Mesenchymal stem cell (in vitro differentiated cells and primary cell): ENCODE data around the gene ACAA1.
"Not testable (repeated sequence)": the region's sequence is repeated elsewhere in the genome, so short reads cannot be mapped to it uniquely, and the experiment has no call there.

Experiments
- DNase-seq: peaks from one replicate; pipeline ENCODE4 v3.0.0-alpha.2; 2013
- H2AFZ ChIP-seq: one replicate; pipeline ENCODE4 v1.6.1; 2013; ENCODE audit warnings: low read depth, mild to moderate bottlenecking, control low read depth, inconsistent platforms, low read length, moderate library complexity
- H2AK5ac ChIP-seq: 2 replicates; pipeline ENCODE4 v1.6.1; 2013; ENCODE audit warnings: low read length, moderate library complexity, mild to moderate bottlenecking, inconsistent platforms; ENCODE audit not compliant: severe bottlenecking
- H2BK120ac ChIP-seq: one replicate; pipeline ENCODE4 v1.6.1; 2013; ENCODE audit warnings: low read depth, mild to moderate bottlenecking, inconsistent platforms, low read length, moderate library complexity
- H2BK12ac ChIP-seq, 2 experiments: one replicate each; pipeline ENCODE4 v1.6.1; 2013; ENCODE audit warnings: inconsistent platforms in 2 of 2, low read length in 2 of 2, mild to moderate bottlenecking in 2 of 2, moderate library complexity in 2 of 2, control low read depth in 1 of 2
- H2BK15ac ChIP-seq: one replicate; pipeline ENCODE4 v1.6.1; 2013; ENCODE audit warnings: mild to moderate bottlenecking, low read depth, inconsistent platforms; ENCODE audit not compliant: poor library complexity, severe bottlenecking
- H2BK5ac ChIP-seq: 2 replicates; pipeline ENCODE4 v1.6.1; 2013; ENCODE audit warnings: low read depth, mild to moderate bottlenecking, low read length, control low read depth, inconsistent platforms; ENCODE audit not compliant: poor library complexity, severe bottlenecking
- H3K14ac ChIP-seq, 2 experiments: one replicate each; pipeline ENCODE4 v1.6.1; 2013; ENCODE audit warnings: inconsistent platforms in 2 of 2, low read length in 2 of 2, control low read depth in 1 of 2, mild to moderate bottlenecking in 1 of 2, moderate library complexity in 1 of 2
- H3K18ac ChIP-seq, 2 experiments: one replicate each; pipeline ENCODE4 v1.6.1; 2013; ENCODE audit warnings: inconsistent platforms in 2 of 2, low read length in 2 of 2, control low read depth in 1 of 2, low read depth in 1 of 2, mild to moderate bottlenecking in 1 of 2
- H3K23ac ChIP-seq, 2 experiments: one replicate each; pipeline ENCODE4 v1.6.1; 2013; ENCODE audit warnings: inconsistent platforms in 2 of 2, low read length in 2 of 2, mild to moderate bottlenecking in 2 of 2, moderate library complexity in 2 of 2, control low read depth in 1 of 2
- H3K27ac ChIP-seq: 2 replicates; pipeline ENCODE4 v1.5.1; 2013; ENCODE audit warnings: mild to moderate bottlenecking, moderate library complexity, low read length, control low read depth, inconsistent platforms; ENCODE audit not compliant: poor library complexity, severe bottlenecking
- H3K27me3 ChIP-seq, 2 experiments: 2 replicates each; pipeline versions ENCODE4 v1.6.1 to v1.7.0; 2013; ENCODE audit warnings: low read length in 2 of 2, mild to moderate bottlenecking in 2 of 2, moderate library complexity in 2 of 2, control low read depth in 1 of 2, inconsistent platforms in 1 of 2; ENCODE audit not compliant: control insufficient read depth in 1 of 2, insufficient read depth in 1 of 2
- H3K36me3 ChIP-seq, 2 experiments: 2 replicates each; pipeline versions ENCODE4 v1.6.1 to v1.7.0; 2013; ENCODE audit warnings: low read length in 2 of 2, control low read depth in 1 of 2, inconsistent platforms in 1 of 2, low read depth in 1 of 2, mild to moderate bottlenecking in 1 of 2; ENCODE audit not compliant: insufficient read depth in 2 of 2, control insufficient read depth in 1 of 2
- H3K4ac ChIP-seq, 2 experiments: one replicate each; pipeline ENCODE4 v1.6.1; 2013; ENCODE audit warnings: inconsistent platforms in 2 of 2, low read length in 2 of 2, mild to moderate bottlenecking in 2 of 2, moderate library complexity in 2 of 2, control low read depth in 1 of 2, low read depth in 1 of 2
- H3K4me1 ChIP-seq: 2 replicates; pipeline ENCODE4 v1.6.1; 2013; ENCODE audit warnings: low read depth, low read length, control low read depth; ENCODE audit not compliant: control insufficient read depth, insufficient read depth
- H3K4me2 ChIP-seq: 2 replicates; pipeline ENCODE4 v1.6.1; 2013; ENCODE audit warnings: low read length, mild to moderate bottlenecking, inconsistent platforms; ENCODE audit not compliant: poor library complexity, severe bottlenecking
- H3K4me3 ChIP-seq, 2 experiments: 2 replicates each; pipeline versions ENCODE4 v1.5.1 to v1.7.0; 2013; ENCODE audit warnings: low read length in 2 of 2, mild to moderate bottlenecking in 2 of 2, control low read depth in 1 of 2, low read depth in 1 of 2; ENCODE audit not compliant: insufficient read depth in 1 of 2
- H3K79me1 ChIP-seq: replicated peaks from 2 replicates; pipeline ENCODE4 v1.6.1; 2013; ENCODE audit warnings: mild to moderate bottlenecking, control low read depth, low read length, inconsistent platforms; ENCODE audit not compliant: poor library complexity, severe bottlenecking
- H3K9ac ChIP-seq: 2 replicates; pipeline ENCODE4 v1.7.0; 2013; ENCODE audit warnings: mild to moderate bottlenecking, low read length, moderate library complexity
- H3K9me3 ChIP-seq: 2 replicates; pipeline ENCODE4 v1.7.0; 2013; ENCODE audit warnings: mild to moderate bottlenecking, low read length; ENCODE audit not compliant: control insufficient read depth
- H4K8ac ChIP-seq: one replicate; pipeline ENCODE4 v1.6.1; 2013; ENCODE audit warnings: inconsistent platforms, mild to moderate bottlenecking, low read length, moderate library complexity
- H4K91ac ChIP-seq: one replicate; pipeline ENCODE4 v1.6.1; 2013; ENCODE audit warnings: mild to moderate bottlenecking, low read length, inconsistent platforms
- WGBS: methylation state at CpG from one replicate; pipeline ENCODE4 v1.1.7; 2013; ENCODE audit warnings: mixed read lengths; 5-methylcytosine and 5-hydroxymethylcytosine counted together

ACAA1 gene

DNA sequence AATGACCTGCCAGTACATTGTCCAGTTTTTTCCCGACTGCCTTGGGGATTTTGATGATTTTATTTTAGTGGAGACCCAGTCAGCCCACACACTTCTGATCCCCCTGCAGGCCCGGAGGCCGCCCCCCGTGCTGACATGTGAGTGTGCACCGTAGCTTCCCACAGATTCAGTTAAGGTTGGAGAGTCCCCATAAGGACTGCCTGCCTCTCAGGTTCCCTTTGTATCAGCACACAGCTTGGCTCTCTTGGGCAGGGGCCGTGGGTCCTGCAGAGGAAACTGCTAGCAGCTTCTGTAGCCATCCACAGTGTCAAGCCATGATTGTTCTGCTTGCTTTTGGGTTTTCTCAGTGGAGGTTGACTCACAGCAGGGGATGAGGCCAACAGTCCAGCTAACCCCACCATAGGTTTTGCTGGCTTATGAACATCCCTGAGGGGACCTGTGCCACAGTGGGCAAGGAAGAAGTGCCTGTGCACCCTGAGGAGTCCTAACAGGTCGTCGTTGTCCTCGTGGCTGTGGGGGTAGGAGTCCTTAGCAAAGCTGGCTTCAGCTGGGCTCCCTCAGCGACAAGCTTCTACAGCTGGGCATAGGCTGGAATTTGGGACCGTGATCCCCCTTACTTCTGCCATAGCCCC is 51.5 kb downstream of the ACAA1 start:
- Histone ChIP-seq H2BK5ac (no peak overlapping the region), H3K4me3 (no peak overlapping the region), H3K23ac (no peak overlapping the region), H2BK15ac (no peak overlapping the region), H3K27ac (no peak overlapping the region), H3K14ac (no peak overlapping the region), H3K79me1 (no peaks in the 10 kb centered on the region), H2BK120ac (no peak overlapping the region), H2AFZ (no peak overlapping the region), H4K8ac (no peak overlapping the region), H2BK12ac (no peak overlapping the region), H3K9ac (no peak overlapping the region), H4K91ac (no peak overlapping the region), H3K4me1 (no peaks in the 10 kb centered on the region), H3K27me3 (peaks cover 0 to 4% of the 10 kb centered on the region in 2 experiments), H3K9me3 (peaks cover 6% of the 10 kb centered on the region), H3K4me2 (no peak overlapping the region), H3K4ac (no peak overlapping the region), H3K18ac (no peak overlapping the region), H2AK5ac (no peak overlapping the region), H3K36me3 (no peaks in the 10 kb centered on the region)
- DNase-seq, result no peak
- 91% methylated on average over 11 of the region's 11 CpGs for WGBS

DNA sequence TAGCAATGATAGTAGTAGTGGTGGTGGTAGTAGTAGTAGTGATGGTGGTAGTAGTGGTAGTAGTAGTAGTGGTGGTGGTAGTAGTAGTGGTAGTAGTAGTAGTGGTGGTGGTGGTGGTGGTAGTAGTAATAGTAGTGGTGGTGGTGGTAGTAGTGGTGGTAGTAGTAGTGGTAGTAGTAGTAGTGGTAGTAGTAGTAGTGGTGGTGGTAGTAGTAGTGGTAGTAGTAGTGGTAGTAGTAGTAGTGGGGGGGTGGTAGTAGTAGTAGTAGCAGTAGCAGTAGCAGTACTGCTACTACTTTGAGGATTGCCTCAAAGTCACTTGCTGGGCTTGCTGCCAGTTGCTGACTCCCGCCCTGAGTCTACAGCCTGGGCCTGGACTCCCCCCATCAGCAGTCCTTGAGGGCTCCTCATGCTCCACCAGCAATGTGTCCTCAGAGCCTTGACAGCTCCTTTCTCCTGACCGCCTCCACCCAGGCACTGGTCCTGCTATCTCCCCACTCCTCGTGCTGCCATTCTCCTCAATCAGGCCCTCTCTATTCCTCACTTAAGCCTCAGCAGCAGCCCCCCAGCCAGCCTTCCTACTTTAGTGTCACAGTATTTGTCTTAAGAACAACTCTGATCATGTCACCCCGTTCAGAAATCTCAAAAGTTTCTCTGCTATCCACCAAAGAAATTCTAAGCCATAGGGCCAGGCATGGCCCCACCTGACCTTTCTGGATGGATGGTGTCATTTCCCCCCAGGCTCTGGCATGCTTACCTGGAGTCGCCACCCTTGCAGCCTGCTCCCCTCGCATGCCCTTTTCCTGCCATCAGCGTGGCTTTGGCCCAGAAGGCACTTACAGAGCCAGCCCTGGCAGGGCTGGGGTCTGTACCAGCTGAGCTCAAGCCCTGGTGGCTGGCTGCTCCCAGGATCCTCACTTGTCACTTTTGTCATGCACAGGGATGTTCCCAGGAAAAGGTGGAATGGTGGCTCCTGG is 52.3 kb downstream of the ACAA1 start:
- peak; percentile 33 for DNase-seq
- no peak overlapping the region for H3K23ac ChIP-seq
- peaks cover 0 to 4% of the 10 kb centered on the region in 2 experiments for H3K27me3 ChIP-seq
- no peak overlapping the region for H2AFZ ChIP-seq
- no peak overlapping the region for H3K18ac ChIP-seq
- no peak overlapping the region for H2BK120ac ChIP-seq
- H4K8ac ChIP-seq, result no peak overlapping the region
- no peak overlapping the region for H3K9ac ChIP-seq
- no peaks in the 10 kb centered on the region for H3K79me1 ChIP-seq
- H3K27ac ChIP-seq, result no peak overlapping the region
- no peak overlapping the region for H2BK5ac ChIP-seq
- H3K4me1 ChIP-seq, result no peaks in the 10 kb centered on the region
- H3K4ac ChIP-seq, result no peak overlapping the region
- no peak overlapping the region for H4K91ac ChIP-seq
- H2BK12ac ChIP-seq, result no peak overlapping the region
- WGBS, result 92% methylated on average over 7 of the region's 7 CpGs
- peak overlapping the region in 1 of 2 experiments; percentile 9 for H3K4me3 ChIP-seq
- H3K4me2 ChIP-seq, result no peak overlapping the region
- H3K36me3 ChIP-seq, result no peaks in the 10 kb centered on the region
- H3K14ac ChIP-seq, result no peak overlapping the region
- H3K9me3 ChIP-seq, result peaks cover 6% of the 10 kb centered on the region
- H2AK5ac ChIP-seq, result no peak overlapping the region
- no peak overlapping the region for H2BK15ac ChIP-seq

DNA sequence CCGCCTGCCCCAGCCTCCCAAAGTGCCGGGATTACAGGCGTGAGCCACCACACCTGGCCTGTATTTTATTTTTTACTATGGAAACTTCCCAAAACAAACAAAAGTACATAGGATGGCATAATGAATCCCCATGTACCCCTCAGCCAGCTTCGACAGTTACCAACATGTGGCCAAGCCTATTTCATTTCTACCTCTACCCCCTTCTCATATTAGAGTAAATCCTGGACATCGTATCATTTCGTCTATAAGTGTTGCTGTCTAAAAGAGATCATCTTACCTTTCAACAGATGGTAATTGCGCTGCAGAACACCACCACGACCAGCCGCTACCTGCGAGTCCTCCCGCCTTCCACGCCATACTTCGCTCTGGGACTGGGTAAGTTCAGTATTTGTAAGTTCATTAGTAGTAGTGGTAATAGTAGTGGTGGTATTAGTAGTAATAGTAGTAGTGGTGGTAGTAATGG is 53.0 kb downstream of the ACAA1 start:
- Histone ChIP-seq H2BK15ac (no peak overlapping the region), H4K8ac (no peak overlapping the region), H2BK120ac (no peak overlapping the region), H3K9me3 (peaks cover 6% of the 10 kb centered on the region), H3K36me3 (no peaks in the 10 kb centered on the region), H3K27me3 (no peaks in the 10 kb centered on the region), H3K14ac (no peak overlapping the region), H2BK5ac (no peak overlapping the region), H3K27ac (no peak overlapping the region), H3K4me1 (no peaks in the 10 kb centered on the region), H3K23ac (no peak overlapping the region), H2BK12ac (no peak overlapping the region), H3K79me1 (no peaks in the 10 kb centered on the region), H4K91ac (no peak overlapping the region), H3K4me3 (peak overlapping the region in 1 of 2 experiments; percentile 9), H3K18ac (no peak overlapping the region), H3K9ac (no peak overlapping the region), H2AFZ (no peak overlapping the region), H3K4me2 (no peak overlapping the region), H3K4ac (no peak overlapping the region), H2AK5ac (no peak overlapping the region)
- DNase-seq, result no peak
- WGBS, result 94% methylated on average over 13 of the region's 13 CpGs

DNA sequence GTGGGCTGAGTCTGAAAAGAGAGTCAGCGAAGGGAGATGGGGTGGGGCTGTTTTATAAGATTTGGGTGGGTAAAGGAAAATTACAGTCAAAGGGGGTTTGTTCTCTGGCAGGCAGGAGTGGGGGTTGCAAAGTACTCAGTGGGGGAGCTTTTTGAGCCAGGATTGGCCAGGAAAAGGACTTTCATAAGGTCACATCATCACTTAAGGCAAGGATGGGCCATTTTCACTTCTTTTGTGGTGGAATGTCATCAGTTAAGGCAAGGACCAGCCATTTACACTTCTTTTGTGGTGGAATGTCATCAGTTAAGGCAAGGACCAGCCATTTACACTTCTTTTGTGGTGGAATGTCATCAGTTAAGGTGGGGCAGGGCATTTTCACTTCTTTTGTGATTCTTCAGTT is 53.7 kb downstream of the ACAA1 start:
- H2AK5ac ChIP-seq, DNase-seq, H3K23ac ChIP-seq, H2BK120ac ChIP-seq, H3K27ac ChIP-seq, H3K18ac ChIP-seq, H4K8ac ChIP-seq, H3K27me3 ChIP-seq, H3K9me3 ChIP-seq, H3K4ac ChIP-seq, H2BK12ac ChIP-seq, H3K9ac ChIP-seq, H3K4me3 ChIP-seq, H3K36me3 ChIP-seq, H3K79me1 ChIP-seq, H4K91ac ChIP-seq, H2BK5ac ChIP-seq, H2BK15ac ChIP-seq, H3K4me1 ChIP-seq, H2AFZ ChIP-seq, H3K4me2 ChIP-seq, H3K14ac ChIP-seq: not testable (repeated sequence)
- no CpG with 5 or more reads among the region's 1 CpG for WGBS
